Loucy (cell line): ENCODE measurements around the gene MYOM1.

ENCODE experiments used
- CTCF ChIP-seq: fragments of 200-600 bp; sonication (generic); conservative IDR thresholded peaks from 2 replicates; pipeline ENCODE4 v1.5.1; 2014; ENCODE audit warnings: mild to moderate bottlenecking, antibody characterized with exemption, low read length
- EZH2phosphoT487 ChIP-seq: fragments of 200-600 bp; IDR thresholded peaks from 2 replicates; pipeline ENCODE4 v1.6.1; 2018; ENCODE audit warnings: antibody characterized with exemption, mild to moderate bottlenecking, moderate library complexity, borderline replicate concordance

GRCh38 chr18:3107740-3108151 is 112.0 kb downstream of the MYOM1 start:
- TF ChIP-seq CTCF (no peak), EZH2phosphoT487 (no peak)
